Activated naive CD4-positive, alpha-beta T cell (primary cell): ENCODE data around the gene DENND1A.
A peak's percentile ranks its signal among the peaks of the same experiment; 100 is the strongest.

ENCODE experiments used
- DNase-seq, 4 experiments: peaks; one replicate each; lab custom pipeline; 2025; lab: John Stamatoyannopoulos, UW

The DENND1A gene

DNA sequence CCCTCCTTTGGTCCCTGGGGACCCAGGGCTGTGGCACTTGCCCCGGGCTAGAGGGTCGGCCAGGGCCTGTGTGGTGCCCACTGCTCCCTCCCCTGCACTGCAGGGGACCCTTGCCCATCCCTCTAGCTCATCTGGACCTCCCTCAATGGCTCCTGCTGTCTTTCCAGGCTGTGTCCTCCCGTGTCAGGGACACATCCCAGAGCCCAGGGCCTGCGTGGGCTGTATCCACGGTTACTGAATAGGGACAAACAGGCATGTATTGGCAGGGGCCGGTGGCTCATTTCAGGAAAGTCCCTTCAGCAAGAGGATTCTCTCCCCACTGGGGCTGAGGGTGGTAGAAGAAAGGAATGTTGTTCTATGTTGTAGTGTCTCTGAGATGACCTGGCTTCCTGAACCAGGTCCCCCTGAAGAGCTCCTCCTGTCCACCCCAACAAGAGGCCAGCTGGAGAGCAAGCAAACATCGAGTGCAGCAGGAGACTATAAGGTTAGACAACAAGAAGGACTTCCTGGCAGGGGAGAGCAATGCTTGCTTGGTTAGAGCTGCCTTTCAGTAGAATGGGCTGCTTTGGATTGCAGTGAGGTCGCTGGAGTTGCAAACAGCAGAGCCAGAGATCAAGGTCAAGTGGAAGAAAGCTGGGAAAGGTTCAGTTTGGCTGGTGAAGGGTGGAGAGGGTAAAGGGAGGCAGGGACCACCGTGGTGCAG is 575.0 kb downstream of the DENND1A start:
- no peak for DNase-seq

DNA sequence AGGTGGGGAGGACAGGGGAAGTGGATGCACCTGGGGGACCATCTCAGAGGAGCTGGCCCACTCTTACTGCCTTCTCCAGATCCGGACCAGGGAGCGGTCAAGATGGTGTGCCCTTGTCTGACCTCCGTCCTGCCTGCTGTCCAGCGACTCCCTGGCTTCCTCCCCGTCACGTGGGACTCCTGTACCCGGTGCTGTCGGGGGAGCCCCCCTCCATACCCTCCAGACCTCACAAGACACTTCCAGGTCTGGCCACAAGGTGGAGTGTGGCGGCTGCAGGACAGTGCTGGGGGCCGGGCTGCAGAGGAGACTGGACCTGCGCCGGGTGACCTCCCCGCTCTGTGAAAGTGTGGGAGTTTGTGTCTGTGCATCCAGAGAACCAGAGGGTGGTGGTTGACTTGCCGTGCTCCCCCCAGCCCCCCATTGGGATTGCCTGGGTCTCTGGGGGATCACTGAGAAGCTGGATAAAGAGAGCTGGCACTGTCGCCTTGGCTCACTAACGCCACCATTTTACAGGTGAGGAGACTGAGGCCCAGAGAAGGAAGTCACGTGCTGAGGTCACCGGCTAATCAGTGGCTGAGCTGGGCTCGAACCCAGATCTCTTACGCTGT is 575.8 kb downstream of the DENND1A start:
- peak in 3 of 4 experiments; percentile 21 to 45 (median 31) for DNase-seq

DNA sequence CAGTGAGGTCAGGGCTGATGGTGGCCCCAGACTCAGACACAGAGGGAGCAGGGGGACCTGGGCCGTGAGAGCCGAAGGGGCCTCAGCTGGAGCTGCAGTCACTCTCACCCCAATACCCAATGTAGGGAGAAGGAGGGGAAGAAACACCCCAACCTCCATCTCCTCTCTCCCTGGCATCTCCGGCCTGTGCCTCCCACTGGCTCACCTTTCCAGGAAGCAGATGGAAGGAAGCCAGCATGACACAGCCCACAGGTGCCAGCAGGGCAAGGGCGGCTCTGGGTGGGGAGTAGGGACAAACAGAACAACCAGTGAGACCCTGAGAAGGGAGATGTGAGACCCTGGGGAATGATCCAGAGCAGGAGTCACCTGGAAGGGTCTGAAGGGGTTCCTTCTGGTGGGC is 576.9 kb downstream of the DENND1A start:
- DNase-seq: no peak

DNA sequence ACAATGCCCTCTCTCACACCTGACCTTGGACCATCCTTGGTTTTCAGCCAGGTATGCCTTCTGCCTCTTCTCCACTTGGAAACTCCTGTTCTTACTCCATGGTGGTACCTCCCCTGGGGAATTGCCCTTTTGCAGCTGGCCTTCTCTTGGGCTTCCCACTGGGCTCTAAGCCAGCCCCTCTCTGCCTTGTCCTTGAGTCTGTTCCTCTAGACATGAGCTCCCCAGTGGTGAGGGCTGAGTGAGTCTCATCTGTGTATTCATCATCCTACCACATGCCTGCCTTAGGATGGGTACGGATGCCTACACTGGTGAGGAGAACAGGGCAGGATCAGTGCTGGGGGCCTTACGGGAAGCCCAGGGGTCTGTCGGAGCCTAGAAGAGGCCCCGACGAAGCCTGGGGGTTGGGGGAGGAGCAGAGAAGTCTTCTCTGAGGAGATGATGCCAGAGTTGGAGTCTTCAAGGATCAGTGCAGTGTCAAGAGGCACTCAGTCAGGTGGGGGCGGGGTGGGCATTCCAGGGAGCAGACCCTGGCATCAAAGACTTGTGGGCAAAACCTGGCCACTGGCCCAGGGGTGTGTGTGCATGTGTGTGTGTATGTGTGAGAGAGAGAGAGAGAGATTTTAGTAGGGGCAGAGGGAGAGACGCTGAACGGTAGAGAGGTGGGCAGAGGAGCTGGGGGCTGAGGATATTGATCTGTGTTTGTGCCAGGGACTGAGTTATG is 579.2 kb downstream of the DENND1A start:
- no peak for DNase-seq

DNA sequence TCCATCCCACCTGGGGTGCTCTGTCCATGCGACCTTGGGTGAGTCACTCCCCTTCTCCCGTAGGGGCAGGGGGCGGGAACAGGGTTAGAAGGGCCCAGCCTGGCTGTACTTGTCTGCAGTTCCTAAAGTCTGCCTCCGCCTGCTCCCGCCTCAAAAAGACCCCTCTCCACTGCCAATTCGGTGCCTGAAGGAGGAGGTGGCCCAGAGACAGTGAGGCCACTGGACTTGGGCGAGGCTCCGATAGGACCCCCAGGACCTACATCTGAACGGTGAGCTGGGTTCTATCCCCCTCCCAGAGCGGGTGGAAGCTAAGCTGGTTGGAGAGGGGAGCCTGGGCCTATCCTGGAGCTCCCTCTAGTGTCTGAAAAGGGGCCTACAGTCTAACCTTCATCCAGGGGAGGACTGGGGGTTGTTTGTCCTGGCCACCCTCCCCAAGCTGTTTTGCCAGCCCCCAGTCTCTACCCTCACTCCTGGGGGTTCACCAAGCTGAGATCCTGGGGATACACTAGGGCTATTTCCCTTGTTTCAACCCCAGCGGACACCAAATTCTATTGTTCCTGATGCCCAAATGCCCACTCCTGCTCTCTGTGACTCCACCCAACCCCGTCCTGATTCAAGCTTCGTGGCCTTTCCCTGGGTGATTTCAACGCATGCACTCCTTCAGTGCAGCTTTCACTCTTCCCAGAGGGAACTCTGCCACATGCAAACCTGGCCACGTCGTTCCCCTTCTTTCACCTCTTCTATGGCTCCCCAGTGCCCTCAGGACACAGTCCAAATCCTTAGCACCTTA is 580.0 kb downstream of the DENND1A start:
- DNase-seq: peak; percentile 13 to 43 (median 24)

DNA sequence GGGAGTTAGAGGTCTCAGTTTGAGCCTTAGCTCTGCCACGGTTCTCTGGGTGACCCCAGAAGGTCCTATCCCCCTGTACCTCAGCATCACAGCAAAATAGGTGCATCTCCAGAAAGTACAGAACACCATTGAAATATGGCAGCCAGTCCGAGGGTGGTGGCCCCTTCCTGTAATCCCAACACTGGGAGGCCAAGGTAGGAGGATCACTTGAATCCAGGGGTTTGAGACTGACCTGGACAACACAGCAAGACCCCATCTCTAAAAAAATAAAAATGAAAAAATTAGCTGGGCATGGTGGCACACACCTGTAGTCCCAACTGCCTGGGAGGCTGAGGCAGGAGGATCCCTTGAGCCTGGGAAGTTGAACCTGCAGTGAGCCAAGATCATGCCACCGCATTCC is 580.9 kb downstream of the DENND1A start:
- no peak for DNase-seq

DNA sequence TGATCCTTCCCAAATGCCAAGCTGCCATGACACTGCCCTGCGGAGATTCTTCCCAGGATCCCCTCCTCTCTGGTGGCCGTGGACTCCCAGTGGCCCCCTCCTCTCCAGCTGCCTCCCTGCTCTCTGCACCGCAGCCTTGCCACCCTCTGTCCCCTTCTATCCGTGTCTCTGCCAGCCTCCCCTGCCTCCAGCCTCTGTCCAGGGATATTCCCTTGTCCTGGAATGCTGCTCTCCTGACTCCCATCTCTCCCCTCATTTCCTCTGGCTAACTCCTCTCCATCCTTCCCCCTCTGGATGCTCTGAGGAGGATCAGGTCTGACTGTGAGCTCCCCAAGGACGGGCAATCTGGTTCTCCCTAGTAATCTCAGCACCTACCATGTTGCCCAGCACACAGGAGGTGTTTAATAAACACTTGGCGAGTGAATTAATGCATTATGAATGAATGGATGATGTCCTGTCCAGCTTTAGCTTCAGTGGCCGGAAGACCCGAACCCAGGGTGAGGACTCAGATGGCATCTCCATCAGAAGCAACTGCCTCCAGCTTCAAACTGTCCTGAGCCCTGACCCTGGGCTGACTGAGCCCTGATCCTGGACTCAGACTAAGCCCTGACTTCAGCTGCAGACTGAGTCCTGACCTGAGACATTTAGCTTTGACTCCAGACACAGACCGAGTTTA is 581.5 kb downstream of the DENND1A start:
- DNase-seq: no peak

DNA sequence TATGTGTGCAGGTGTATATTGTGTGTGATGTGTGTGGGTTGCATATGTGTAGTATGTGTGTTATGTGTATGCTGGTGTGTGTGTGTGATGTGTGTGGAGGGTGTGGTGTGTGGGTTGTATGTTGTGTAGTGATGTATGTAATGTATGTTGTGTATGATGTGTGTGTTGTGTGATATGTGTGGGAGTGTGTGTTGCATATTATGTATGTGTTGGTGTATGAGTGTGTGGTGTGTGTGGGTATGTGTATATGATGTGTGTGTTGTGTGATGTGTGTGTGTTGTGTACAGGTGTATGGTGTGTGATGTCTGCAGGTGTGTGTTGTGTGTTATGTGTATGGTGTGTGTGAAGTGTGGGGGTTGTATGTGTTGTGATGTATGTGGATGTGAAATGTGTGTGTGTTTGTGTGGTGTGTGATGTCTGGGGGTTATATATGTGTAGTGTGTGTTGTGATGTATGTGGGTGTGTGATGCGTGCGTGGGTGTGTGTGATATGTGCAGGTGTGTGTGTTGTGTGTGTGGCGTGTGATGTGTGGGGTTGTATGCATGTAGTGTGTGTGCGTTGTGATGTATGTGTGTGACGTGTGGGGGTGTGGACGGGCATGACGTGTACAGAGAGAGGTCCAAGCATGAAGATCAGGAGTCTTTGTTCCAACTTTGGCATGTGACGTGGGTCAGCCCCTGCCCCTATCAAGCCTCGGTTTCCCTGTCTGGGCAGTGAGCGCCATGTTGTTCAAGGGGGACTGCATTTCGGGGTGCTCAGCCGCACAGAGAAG is 582.5 kb downstream of the DENND1A start:
- DNase-seq: no peak

DNA sequence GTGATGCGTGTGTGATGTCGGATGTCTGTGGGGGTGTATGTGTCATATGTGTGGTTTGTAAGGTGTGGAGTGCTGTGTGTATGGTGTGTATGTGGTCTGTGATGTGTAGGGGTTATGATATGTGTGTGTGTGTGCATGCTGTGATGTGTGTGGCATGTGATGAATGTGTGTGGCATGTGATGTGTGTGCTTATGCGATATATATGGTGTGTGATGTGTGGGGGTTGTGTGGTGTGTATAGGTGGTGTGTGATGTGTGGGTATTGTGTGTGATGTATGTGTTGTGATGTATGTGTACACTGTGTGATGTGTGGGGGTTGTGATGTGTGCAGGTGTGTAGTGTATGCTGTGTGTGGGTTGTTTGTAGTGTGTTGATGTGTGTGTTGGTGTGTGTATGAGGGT is 583.1 kb downstream of the DENND1A start:
- DNase-seq: no peak

DNA sequence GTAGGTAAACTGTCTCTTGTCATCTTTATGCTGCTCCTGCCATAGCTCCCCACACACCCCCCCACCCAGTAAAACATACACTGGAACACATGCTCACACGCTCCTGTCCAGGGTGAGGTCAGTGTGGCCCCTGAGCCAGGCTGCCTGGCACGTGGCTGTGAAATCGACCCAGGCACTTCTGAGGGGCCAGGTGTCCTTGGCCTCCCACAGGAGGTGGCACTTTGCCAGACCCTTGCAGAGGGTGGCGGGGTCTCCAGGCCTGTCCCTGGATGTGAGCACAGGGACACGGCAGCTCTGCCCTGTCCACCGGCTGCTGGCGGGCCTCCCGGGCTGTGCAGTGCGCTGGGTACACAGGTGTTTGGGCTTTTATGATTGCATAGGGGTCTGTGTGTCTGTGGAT is 583.9 kb downstream of the DENND1A start:
- DNase-seq: no peak

DNA sequence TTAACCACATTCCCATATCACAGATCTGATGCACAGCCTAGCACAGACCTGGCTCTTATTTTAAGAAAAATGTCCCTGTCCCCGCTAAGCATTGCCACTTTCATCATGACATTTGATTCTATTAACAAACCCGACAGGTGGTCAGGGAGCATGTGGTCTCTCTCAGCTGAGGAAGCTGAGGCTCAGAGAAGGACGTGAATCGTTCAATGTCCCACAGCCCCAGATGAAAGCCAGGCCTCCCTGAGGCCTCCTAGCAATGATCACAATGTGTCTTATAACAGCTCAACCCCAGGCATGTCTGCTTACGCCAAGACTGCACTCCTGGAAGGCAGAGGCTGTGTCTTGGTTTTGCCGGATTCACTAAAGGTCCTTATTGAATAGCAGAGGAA is 584.4 kb downstream of the DENND1A start:
- no peak for DNase-seq

DNA sequence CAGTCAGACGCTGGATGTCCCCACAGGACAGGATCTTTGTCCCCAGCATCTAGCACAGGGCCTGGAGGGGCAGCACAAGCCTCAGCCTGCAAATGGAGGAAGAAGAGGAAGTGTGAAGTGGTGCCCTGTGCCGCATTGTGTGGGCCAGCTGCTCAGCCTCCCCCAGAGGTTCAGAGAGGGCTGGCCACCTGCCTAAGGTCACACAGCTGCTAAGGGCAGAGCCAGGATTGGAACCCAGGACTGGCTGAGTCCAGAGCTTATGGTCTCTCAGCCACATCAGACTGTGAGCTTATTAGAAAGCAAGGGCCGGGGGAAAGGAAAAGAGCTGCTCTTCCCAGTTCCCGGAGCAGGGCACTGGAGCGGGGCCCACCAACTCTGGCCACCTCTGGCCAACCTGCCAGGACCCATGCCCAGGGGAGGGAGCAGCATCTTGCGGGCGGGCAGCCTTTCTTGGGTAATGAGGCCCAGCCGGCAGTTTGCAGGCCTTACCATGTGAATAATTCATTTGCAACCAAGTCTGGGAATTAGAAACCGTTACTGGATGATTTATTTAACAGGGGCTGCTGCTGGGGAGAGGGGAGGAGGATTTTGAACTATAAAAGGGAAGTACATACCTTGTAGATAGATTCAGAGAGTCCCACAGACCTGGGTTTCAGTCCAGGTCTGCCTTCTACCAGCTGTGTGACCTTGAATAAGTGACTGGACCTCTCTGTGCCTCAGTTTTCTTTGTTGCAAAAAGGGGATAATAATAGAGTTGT is 585.6 kb downstream of the DENND1A start:
- no peak for DNase-seq

DNA sequence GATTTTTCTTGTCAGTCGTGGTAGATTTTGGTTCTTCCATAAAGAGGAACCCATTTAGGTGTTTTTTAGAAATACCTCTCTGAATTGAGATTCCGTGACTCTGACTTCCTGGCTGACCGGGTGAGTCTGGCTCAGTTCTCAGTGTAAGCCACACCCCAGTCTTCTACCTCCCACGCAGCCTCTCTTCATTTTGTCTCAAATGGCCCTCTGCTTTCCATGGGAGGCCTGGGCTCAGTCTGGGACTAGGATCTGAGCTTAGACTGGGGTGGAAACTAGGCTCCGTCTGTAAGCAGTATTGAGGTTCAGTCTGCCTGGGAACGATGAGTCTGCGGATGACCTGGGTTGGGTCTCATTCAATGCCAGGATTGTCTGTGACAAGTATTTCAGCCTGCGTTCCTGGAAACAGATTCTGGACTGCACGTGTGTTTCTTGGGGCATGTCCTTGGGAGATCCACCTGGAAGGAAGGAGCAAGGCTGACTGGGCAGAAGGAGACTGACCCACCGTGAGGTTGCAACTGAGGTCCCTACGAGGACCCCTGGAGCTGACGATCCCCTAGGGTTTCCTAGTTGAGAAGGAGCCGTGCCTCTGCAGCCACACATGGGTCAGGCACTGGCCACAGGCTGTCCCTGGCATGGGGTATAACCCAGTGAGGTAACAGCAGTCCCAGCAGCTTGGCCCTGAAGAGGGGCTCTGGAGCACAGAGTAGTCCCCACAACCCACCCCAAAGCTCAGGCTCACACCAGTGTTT is 586.3 kb downstream of the DENND1A start:
- DNase-seq: no peak

DNA sequence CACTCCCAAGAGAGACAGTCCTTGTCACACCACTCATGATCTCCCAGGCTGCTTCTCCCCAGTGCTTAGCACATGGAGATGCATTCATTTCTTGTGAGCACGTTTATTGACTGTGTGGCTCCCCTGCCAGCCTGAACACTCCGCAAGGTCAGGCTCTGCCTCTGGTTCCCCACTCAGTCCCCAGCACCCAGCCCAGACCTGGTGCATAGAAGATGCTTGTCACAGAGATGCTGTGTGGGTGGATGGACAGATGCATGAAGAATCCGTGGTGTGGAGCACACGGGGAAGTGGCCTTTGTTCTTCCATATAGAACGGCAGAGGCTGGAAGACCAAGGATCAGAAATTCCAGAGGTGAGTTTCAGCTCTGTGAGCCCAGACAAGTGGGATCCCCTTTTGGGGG is 587.7 kb downstream of the DENND1A start:
- DNase-seq: no peak

DNA sequence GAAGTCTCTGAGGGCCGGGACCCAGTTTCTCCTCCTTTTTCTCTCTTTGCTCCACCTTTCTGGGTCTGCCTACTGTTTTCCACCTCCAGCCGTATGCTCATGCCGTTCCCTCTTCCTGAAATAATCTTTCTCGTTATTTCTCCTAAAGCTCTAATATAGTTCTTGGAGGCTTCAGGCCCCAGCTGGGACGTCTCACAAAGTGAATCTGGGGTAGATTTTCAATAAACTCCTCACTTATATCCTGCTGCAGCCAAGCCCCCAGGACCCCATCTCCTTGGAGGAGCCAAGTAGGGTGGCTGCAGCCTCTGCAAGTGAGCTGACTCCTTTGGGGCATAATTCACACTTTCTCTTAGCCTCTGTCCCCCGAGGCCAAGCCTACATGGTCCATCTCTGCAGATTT is 588.1 kb downstream of the DENND1A start:
- no peak for DNase-seq

DNA sequence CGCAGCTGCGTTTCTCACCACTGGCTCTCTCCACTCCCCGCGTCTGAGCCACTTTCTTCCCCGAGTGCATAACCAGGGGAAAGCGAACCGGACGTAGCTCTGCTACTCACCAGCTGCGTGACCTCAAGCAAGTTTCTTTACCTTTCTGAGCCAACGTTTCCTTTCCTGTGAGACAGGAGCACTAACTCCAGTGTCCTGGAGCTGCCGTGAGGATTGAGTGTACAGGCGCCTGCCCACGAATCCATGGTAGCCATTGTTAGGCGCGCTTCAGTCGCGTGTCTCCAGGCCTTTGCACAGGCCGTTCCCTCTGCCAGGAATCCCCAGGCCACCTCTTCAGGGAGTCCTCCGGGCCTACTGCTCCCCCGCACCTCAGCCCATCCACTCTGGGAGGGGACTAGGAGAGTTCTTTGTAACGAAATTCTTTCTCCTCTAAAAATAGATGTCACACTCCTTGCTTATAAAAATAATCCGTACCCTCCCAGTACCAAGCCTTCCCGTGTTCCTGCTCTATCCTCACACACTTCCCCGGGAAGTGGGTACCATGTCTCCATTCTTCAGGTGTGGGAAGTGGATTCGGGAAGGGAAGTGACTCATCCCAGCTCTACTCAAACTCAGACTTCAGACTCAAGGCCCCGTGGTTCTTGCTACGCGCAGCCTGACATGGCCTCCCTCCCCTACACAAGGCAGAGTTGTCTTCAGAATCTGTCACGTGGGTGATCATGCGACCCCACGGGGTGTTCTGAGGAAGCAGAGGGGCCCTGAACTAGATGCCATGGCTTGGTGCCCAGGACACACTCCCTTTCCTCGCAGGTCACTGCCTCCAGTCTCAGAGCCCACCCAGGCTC is 590.0 kb downstream of the DENND1A start:
- peak in 1 of 4 experiments; percentile 27 for DNase-seq

DNA sequence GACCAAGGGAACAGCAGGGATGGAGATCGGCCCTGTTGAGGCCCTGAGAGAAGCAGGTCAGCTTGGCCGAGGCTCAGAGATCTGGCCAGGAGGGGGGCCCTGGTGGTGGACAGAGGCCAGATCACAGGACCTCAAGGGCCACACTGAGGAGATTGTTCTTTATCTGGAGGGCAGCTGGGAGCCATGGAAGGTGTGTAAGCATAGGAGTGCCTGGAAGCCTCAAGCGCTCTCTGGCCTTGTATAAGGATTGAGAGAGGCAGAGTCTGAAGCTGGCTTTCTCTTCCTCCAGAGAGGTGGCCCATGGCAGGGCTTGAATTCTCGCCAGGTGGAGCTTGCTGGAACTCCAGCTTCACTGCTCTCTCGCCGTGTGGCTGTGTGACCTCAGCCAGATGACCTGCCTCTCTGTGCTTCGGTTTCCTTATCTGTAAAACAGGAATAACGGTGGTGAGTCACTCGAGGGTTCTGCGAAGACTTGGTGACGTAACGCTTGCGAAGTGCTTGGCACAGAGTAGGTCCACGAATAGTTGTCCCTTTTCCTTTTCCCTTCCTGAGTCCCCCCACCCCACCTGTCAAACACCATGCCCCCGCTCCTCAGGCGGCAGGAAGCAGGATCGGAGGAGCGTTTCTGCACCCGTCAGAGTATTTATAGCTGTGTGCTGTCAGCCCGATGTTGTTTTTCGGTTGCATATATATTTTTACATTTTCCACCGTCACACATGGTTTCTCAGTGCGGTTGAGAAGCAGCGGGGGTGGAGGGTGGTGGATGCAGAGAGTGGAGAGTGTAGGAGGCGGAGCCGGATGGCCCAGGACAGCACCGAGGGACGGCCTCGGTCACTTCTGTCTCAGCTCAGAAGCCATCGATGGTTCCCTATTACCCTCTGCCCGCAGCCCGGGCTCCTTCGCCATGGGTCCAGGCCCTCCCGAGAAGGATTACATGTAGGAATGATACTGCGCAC is 590.9 kb downstream of the DENND1A start:
- DNase-seq: peak in 2 of 4 experiments; percentile 27 to 36

DNA sequence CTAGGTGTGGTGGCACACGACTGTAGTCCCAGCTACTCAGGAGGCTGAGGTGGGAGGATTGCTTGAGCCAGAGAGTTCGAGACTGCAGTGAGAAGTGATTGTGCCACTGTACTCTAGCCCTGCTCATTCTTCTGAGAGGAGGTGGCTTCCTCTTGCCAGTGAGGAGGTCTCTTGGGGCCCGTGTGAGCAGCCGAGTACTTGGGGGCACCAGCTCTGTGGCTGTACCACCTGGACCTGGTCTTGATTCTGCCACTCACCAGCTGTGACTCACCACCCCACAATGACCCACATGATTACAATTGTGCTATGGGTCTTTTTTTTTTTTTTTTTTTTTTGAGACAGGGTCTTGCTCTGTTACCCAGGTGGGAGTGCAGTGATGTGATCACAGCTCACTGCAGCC is 592.0 kb downstream of the DENND1A start:
- no peak for DNase-seq
